Uterus (tissue), 2 donors: ENCODE measurements around the gene CNTD1.

Experiments
- CTCF ChIP-seq, 4 experiments: fragments of 200-600 bp in 2 of 4; fragments of 450-650 bp in 2 of 4; sonication (generic) in 2 of 4; IDR thresholded peaks; one replicate each; pipeline ENCODE4 v1.5.1; 2016 to 2019; ENCODE audit warnings: antibody characterized with exemption in 4 of 4, mild to moderate bottlenecking in 2 of 4, moderate library complexity in 1 of 4
- POLR2A ChIP-seq, 2 donors: fragments of 450-650 bp; IDR thresholded peaks; one replicate each; pipeline ENCODE4 v1.6.1; 2016; ENCODE audit warnings: antibody characterized with exemption in 2 of 2, mild to moderate bottlenecking in 1 of 2, moderate library complexity in 1 of 2

- TF ChIP-seq CTCF (IDR thresholded peaks at IDR 0.05) = no peak
- no peak for TF ChIP-seq POLR2A (IDR thresholded peaks at IDR 0.05)
These were observed 22.5 kb downstream of the CNTD1 start for GRCh38 chr17:42821176-42821575.
